WTC11 (cell line): Measurements from ENCODE around the gene NLRC5. TPM values are rescaled to one million over a fixed set of nuclear protein-coding genes. Genes with fewer than 3 reads are reported as not detected.

Experiments used
- ATAC-seq: fragments of 200-7000 bp; cut with Tn5 transposase; 2 replicates; pipeline ENCODE4 v1.10.0; 2021; ENCODE audit warnings: mild to moderate bottlenecking, moderate library complexity
- CTCF ChIA-PET: fragments of 300-600 bp; sonication (Branson Sonifier 250); formaldehyde crosslinking; loops from one replicate; lab custom pipeline; 2021; ENCODE audit warnings: antibody characterized with exemption; lab: Charles Lee
- POLR2A ChIA-PET: fragments of 350-600 bp; sonication (Branson Sonifier 250); formaldehyde crosslinking; loops from one replicate; lab custom pipeline; 2021; ENCODE audit warnings: antibody characterized with exemption; lab: Charles Lee
- DNase-seq: peaks from one replicate; pipeline ENCODE4 v3.0.0; 2021; ENCODE audit warnings: low spot score
- H3K27ac Mint-ChIP-seq: 2 replicates; pipeline ENCODE4 v1.8.0; 2021; ENCODE audit warnings: mixed read lengths
- H3K27me3 Mint-ChIP-seq: 2 replicates; pipeline ENCODE4 v1.8.0; 2021; ENCODE audit warnings: low read depth, mild to moderate bottlenecking, moderate library complexity, mixed read lengths
- H3K36me3 Mint-ChIP-seq: 2 replicates; pipeline ENCODE4 v1.8.0; 2021; ENCODE audit warnings: mixed read lengths
- H3K4me1 Mint-ChIP-seq: 2 replicates; pipeline ENCODE4 v1.8.0; 2022; ENCODE audit warnings: mixed read lengths
- H3K4me3 Mint-ChIP-seq: 2 replicates; pipeline ENCODE4 v1.8.0; 2021; ENCODE audit warnings: mild to moderate bottlenecking, moderate library complexity, mixed read lengths
- H3K9me3 Mint-ChIP-seq: 2 replicates; pipeline ENCODE4 v1.8.0; 2021; ENCODE audit warnings: mixed read lengths
- SMAD3 ChIP-seq: sonication (generic); formaldehyde crosslinking; IDR thresholded peaks from 2 replicates; pipeline ENCODE4 v1.8.0; 2022; ENCODE audit warnings: missing genetic modification reagents, mild to moderate bottlenecking, borderline replicate concordance
- TP53 ChIP-seq: sonication (generic); formaldehyde crosslinking; IDR thresholded peaks from 2 replicates; pipeline ENCODE4 v1.8.1; 2023; ENCODE audit warnings: mild to moderate bottlenecking, missing genetic modification reagents
- total RNA-seq: library from RNA; stranded (reverse); gene quantifications from 3 replicates; pipeline ENCODE4 v1.2.3, GENCODE V29; 2021
- TF ChIP-seq, protein P1 (sequence below): sonication (generic); formaldehyde crosslinking; IDR thresholded peaks from 2 replicates; pipeline ENCODE4 v1.8.1; 2022; ENCODE audit warnings: missing genetic modification reagents, borderline replicate concordance
- TF ChIP-seq, protein P2 (sequence below): sonication (generic); formaldehyde crosslinking; conservative IDR thresholded peaks from 2 replicates; pipeline ENCODE4 v1.8.1; 2023; ENCODE audit warnings: mild to moderate bottlenecking, low read depth, missing genetic modification reagents, moderate library complexity
- TF ChIP-seq, protein P3 (sequence below): sonication (generic); formaldehyde crosslinking; IDR thresholded peaks from 2 replicates; pipeline ENCODE4 v1.8.0; 2022; ENCODE audit warnings: missing genetic modification reagents
- TF ChIP-seq, protein P4 (sequence below): fragments of 250-450 bp; sonication (Bioruptor Pico); IDR thresholded peaks from 2 replicates; pipeline ENCODE4 v1.9.0; 2021; ENCODE audit warnings: mild to moderate bottlenecking
- TF ChIP-seq, protein P5 (sequence below): sonication (generic); formaldehyde crosslinking; IDR thresholded peaks from 2 replicates; pipeline ENCODE4 v1.8.1; 2023; ENCODE audit warnings: mild to moderate bottlenecking, moderate library complexity, missing genetic modification reagents
- TF ChIP-seq, protein P6 (sequence below): sonication (generic); formaldehyde crosslinking; IDR thresholded peaks from 2 replicates; pipeline ENCODE4 v1.8.1; 2023; ENCODE audit warnings: mild to moderate bottlenecking, missing genetic modification reagents, moderate library complexity
- TF ChIP-seq, protein P7 (sequence below): sonication (generic); formaldehyde crosslinking; IDR thresholded peaks from 2 replicates; pipeline ENCODE4 v1.8.0; 2022; ENCODE audit warnings: mild to moderate bottlenecking, missing genetic modification reagents
- TF ChIP-seq, protein P8 (sequence below): sonication (generic); formaldehyde crosslinking; IDR thresholded peaks from 2 replicates; pipeline ENCODE4 v1.8.0; 2023; ENCODE audit warnings: missing genetic modification reagents, mild to moderate bottlenecking, borderline replicate concordance

Gene NLRC5
- total RNA-seq, 1 experiment from 2014 or later: 2.8 TPM

DNA sequence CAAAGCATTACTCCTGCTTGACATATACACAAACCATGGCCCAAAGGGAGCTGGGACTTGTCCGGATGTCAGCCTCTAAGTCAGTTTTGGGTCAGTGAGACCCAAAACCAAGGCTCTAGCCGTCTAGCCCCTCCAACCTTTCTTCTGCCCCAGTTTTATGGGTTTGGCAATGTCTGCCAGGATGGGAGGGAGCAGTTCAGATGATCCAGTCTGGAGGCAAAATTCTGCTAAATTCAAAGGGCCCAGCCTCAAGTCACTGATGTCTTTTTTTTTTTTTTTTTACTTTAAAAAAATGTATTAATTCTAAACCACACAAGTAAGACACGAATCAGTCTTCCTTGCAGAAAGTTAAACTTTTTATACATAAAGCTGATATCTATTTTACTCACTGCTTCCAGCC, 8.6 kb downstream of the NLRC5 start:
- no peak for ATAC-seq
- CTCF ChIA-PET: no interaction called here

DNA sequence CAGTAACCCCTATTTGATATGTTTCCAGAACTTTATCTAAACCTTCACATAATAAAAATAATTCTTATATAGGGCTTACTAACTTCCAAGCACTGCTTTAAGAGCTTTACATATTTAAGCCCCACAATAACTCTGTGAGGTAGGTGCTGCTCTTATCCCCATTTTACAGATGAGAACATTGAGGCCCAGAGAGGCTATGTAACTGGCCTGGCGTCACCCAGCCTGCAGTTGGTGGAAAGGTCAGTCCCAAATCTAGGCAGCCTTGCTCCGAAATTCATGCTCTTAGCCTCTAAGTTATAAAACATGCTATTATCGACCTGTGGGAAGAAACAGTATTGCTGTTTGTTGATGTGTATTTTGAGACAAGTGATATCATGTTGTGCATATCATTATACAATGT, 9.0 kb downstream of the NLRC5 start:
- Mint-ChIP-seq H3K4me3 (no peak overlapping the region), H3K36me3 (no peaks in the 10 kb centered on the region), H3K27me3 (peaks cover 13% of the 10 kb centered on the region; the same call in 1 of the 2 replicates), H3K27ac (no peak overlapping the region), H3K9me3 (peaks cover 5% of the 10 kb centered on the region; the same call in 1 of the 2 replicates), H3K4me1 (no peaks in the 10 kb centered on the region)
- no peak for DNase-seq
- ATAC-seq: no peak
- POLR2A ChIA-PET: no interaction called here
- CTCF ChIA-PET: interaction anchor here (1.1 kb wide), 1 partner anchor 33 kb away, joined by 4 read pairs; no protein-coding TSS in a partner anchor
- no peak for TF ChIP-seq TP53
- TF ChIP-seq, protein P1, sequence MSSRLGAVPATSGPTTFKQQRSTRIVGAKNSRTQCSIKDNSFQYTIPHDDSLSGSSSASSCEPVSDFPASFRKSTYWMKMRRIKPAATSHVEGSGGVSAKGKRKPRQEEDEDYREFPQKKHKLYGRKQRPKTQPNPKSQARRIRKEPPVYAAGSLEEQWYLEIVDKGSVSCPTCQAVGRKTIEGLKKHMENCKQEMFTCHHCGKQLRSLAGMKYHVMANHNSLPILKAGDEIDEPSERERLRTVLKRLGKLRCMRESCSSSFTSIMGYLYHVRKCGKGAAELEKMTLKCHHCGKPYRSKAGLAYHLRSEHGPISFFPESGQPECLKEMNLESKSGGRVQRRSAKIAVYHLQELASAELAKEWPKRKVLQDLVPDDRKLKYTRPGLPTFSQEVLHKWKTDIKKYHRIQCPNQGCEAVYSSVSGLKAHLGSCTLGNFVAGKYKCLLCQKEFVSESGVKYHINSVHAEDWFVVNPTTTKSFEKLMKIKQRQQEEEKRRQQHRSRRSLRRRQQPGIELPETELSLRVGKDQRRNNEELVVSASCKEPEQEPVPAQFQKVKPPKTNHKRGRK (CRISPR knock-in tag): no peak
- TF ChIP-seq, protein P2, sequence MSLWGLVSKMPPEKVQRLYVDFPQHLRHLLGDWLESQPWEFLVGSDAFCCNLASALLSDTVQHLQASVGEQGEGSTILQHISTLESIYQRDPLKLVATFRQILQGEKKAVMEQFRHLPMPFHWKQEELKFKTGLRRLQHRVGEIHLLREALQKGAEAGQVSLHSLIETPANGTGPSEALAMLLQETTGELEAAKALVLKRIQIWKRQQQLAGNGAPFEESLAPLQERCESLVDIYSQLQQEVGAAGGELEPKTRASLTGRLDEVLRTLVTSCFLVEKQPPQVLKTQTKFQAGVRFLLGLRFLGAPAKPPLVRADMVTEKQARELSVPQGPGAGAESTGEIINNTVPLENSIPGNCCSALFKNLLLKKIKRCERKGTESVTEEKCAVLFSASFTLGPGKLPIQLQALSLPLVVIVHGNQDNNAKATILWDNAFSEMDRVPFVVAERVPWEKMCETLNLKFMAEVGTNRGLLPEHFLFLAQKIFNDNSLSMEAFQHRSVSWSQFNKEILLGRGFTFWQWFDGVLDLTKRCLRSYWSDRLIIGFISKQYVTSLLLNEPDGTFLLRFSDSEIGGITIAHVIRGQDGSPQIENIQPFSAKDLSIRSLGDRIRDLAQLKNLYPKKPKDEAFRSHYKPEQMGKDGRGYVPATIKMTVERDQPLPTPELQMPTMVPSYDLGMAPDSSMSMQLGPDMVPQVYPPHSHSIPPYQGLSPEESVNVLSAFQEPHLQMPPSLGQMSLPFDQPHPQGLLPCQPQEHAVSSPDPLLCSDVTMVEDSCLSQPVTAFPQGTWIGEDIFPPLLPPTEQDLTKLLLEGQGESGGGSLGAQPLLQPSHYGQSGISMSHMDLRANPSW (CRISPR knock-in tag): no peak
- TF ChIP-seq, protein P3, sequence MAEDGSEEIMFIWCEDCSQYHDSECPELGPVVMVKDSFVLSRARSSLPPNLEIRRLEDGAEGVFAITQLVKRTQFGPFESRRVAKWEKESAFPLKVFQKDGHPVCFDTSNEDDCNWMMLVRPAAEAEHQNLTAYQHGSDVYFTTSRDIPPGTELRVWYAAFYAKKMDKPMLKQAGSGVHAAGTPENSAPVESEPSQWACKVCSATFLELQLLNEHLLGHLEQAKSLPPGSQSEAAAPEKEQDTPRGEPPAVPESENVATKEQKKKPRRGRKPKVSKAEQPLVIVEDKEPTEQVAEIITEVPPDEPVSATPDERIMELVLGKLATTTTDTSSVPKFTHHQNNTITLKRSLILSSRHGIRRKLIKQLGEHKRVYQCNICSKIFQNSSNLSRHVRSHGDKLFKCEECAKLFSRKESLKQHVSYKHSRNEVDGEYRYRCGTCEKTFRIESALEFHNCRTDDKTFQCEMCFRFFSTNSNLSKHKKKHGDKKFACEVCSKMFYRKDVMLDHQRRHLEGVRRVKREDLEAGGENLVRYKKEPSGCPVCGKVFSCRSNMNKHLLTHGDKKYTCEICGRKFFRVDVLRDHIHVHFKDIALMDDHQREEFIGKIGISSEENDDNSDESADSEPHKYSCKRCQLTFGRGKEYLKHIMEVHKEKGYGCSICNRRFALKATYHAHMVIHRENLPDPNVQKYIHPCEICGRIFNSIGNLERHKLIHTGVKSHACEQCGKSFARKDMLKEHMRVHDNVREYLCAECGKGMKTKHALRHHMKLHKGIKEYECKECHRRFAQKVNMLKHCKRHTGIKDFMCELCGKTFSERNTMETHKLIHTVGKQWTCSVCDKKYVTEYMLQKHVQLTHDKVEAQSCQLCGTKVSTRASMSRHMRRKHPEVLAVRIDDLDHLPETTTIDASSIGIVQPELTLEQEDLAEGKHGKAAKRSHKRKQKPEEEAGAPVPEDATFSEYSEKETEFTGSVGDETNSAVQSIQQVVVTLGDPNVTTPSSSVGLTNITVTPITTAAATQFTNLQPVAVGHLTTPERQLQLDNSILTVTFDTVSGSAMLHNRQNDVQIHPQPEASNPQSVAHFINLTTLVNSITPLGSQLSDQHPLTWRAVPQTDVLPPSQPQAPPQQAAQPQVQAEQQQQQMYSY: no peak

More for the DNA sequence above, 8.6 kb downstream of the NLRC5 start:
- 0 out of 2 replicates have a peak, but pooled peaks cover 2% of the 10 kb centered on the region for H3K4me1 Mint-ChIP-seq
- no peak overlapping the region for H3K27ac Mint-ChIP-seq
- H3K27me3 Mint-ChIP-seq: peaks cover 13% of the 10 kb centered on the region; the same call in 1 of the 2 replicates
- peaks cover 5% of the 10 kb centered on the region; the same call in 1 of the 2 replicates for H3K9me3 Mint-ChIP-seq
- H3K36me3 Mint-ChIP-seq: no peaks in the 10 kb centered on the region
- no peak overlapping the region for H3K4me3 Mint-ChIP-seq
- TF ChIP-seq, protein P4, sequence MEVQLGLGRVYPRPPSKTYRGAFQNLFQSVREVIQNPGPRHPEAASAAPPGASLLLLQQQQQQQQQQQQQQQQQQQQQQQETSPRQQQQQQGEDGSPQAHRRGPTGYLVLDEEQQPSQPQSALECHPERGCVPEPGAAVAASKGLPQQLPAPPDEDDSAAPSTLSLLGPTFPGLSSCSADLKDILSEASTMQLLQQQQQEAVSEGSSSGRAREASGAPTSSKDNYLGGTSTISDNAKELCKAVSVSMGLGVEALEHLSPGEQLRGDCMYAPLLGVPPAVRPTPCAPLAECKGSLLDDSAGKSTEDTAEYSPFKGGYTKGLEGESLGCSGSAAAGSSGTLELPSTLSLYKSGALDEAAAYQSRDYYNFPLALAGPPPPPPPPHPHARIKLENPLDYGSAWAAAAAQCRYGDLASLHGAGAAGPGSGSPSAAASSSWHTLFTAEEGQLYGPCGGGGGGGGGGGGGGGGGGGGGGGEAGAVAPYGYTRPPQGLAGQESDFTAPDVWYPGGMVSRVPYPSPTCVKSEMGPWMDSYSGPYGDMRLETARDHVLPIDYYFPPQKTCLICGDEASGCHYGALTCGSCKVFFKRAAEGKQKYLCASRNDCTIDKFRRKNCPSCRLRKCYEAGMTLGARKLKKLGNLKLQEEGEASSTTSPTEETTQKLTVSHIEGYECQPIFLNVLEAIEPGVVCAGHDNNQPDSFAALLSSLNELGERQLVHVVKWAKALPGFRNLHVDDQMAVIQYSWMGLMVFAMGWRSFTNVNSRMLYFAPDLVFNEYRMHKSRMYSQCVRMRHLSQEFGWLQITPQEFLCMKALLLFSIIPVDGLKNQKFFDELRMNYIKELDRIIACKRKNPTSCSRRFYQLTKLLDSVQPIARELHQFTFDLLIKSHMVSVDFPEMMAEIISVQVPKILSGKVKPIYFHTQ: no peak
- TF ChIP-seq, protein P5, sequence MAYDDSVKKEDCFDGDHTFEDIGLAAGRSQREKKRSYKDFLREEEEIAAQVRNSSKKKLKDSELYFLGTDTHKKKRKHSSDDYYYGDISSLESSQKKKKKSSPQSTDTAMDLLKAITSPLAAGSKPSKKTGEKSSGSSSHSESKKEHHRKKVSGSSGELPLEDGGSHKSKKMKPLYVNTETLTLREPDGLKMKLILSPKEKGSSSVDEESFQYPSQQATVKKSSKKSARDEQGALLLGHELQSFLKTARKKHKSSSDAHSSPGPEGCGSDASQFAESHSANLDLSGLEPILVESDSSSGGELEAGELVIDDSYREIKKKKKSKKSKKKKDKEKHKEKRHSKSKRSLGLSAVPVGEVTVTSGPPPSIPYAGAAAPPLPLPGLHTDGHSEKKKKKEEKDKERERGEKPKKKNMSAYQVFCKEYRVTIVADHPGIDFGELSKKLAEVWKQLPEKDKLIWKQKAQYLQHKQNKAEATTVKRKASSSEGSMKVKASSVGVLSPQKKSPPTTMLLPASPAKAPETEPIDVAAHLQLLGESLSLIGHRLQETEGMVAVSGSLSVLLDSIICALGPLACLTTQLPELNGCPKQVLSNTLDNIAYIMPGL (CRISPR knock-in tag): no peak
- TF ChIP-seq SMAD3: no peak
- TF ChIP-seq, protein P6, sequence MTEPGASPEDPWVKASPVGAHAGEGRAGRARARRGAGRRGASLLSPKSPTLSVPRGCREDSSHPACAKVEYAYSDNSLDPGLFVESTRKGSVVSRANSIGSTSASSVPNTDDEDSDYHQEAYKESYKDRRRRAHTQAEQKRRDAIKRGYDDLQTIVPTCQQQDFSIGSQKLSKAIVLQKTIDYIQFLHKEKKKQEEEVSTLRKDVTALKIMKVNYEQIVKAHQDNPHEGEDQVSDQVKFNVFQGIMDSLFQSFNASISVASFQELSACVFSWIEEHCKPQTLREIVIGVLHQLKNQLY (CRISPR knock-in tag): no peak
- TF ChIP-seq, protein P7, sequence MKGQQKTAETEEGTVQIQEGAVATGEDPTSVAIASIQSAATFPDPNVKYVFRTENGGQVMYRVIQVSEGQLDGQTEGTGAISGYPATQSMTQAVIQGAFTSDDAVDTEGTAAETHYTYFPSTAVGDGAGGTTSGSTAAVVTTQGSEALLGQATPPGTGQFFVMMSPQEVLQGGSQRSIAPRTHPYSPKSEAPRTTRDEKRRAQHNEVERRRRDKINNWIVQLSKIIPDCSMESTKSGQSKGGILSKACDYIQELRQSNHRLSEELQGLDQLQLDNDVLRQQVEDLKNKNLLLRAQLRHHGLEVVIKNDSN (CRISPR knock-in tag): no peak
- TF ChIP-seq, protein P8, sequence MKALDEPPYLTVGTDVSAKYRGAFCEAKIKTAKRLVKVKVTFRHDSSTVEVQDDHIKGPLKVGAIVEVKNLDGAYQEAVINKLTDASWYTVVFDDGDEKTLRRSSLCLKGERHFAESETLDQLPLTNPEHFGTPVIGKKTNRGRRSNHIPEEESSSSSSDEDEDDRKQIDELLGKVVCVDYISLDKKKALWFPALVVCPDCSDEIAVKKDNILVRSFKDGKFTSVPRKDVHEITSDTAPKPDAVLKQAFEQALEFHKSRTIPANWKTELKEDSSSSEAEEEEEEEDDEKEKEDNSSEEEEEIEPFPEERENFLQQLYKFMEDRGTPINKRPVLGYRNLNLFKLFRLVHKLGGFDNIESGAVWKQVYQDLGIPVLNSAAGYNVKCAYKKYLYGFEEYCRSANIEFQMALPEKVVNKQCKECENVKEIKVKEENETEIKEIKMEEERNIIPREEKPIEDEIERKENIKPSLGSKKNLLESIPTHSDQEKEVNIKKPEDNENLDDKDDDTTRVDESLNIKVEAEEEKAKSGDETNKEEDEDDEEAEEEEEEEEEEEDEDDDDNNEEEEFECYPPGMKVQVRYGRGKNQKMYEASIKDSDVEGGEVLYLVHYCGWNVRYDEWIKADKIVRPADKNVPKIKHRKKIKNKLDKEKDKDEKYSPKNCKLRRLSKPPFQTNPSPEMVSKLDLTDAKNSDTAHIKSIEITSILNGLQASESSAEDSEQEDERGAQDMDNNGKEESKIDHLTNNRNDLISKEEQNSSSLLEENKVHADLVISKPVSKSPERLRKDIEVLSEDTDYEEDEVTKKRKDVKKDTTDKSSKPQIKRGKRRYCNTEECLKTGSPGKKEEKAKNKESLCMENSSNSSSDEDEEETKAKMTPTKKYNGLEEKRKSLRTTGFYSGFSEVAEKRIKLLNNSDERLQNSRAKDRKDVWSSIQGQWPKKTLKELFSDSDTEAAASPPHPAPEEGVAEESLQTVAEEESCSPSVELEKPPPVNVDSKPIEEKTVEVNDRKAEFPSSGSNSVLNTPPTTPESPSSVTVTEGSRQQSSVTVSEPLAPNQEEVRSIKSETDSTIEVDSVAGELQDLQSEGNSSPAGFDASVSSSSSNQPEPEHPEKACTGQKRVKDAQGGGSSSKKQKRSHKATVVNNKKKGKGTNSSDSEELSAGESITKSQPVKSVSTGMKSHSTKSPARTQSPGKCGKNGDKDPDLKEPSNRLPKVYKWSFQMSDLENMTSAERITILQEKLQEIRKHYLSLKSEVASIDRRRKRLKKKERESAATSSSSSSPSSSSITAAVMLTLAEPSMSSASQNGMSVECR (CRISPR knock-in tag): no peak
- POLR2A ChIA-PET: no interaction called here
- no peak for DNase-seq
